GM18499 (cell line): ENCODE data around the gene PSMD12.
"Not testable (repeated sequence)": the region's sequence is repeated elsewhere in the genome, so short reads cannot be mapped to it uniquely, and the experiment has no call there.

Experiments used
- ATAC-seq: cut with Tn5 transposase; IDR thresholded peaks from one replicate; pipeline ENCODE4 v1.9.1; 2021; ENCODE audit warnings: moderate number of reproducible peaks; ENCODE audit not compliant: insufficient read depth, unreplicated experiment

PSMD12 gene

GRCh38 chr17:67388986-67389385 lies 22.6 kb upstream of the PSMD12 start:
- ATAC-seq = no peak

- not testable (repeated sequence) for ATAC-seq
These were observed 22.2 kb upstream of the PSMD12 start for GRCh38 chr17:67388536-67388935.

- no peak for ATAC-seq
These were observed 20.7 kb upstream of the PSMD12 start for GRCh38 chr17:67386965-67387551.

- no peak for ATAC-seq
These were observed 19.0 kb upstream of the PSMD12 start for GRCh38 chr17:67385122-67385988.

GRCh38 chr17:67381929-67382257 lies 15.5 kb upstream of the PSMD12 start:
- no peak for ATAC-seq

- ATAC-seq = no peak
These were observed 12.9 kb upstream of the PSMD12 start for GRCh38 chr17:67379251-67379630.

GRCh38 chr17:67378454-67379250 lies 12.3 kb upstream of the PSMD12 start:
- ATAC-seq = no peak

- ATAC-seq = peak; percentile 9
These were observed 11.4 kb upstream of the PSMD12 start for GRCh38 chr17:67377488-67378453.

GRCh38 chr17:67376737-67377487 lies 10.5 kb upstream of the PSMD12 start, which contains the start of gene PITPNC1:
Gene PITPNC1, plus strand, starts transcription at chr17:67377281.
- ATAC-seq = peak; percentile 40

GRCh38 chr17:67376415-67376736 lies 10.0 kb upstream of the PSMD12 start:
- ATAC-seq = no peak

GRCh38 chr17:67375716-67376115 lies 9.3 kb upstream of the PSMD12 start:
- no peak for ATAC-seq

- ATAC-seq = no peak
These were observed 8.7 kb upstream of the PSMD12 start for GRCh38 chr17:67375054-67375427.

GRCh38 chr17:67374329-67375053 lies 8.1 kb upstream of the PSMD12 start:
- ATAC-seq = no peak

GRCh38 chr17:67372751-67373150 lies 6.4 kb upstream of the PSMD12 start:
- ATAC-seq = no peak

- no peak for ATAC-seq
These were observed 3.3 kb upstream of the PSMD12 start for GRCh38 chr17:67369676-67370075.

GRCh38 chr17:67365738-67366192 lies 612 bp downstream of the PSMD12 start:
- ATAC-seq = no peak

GRCh38 chr17:67364847-67365737 lies 1.3 kb downstream of the PSMD12 start:
- no peak for ATAC-seq

GRCh38 chr17:67362173-67362572 lies 4.2 kb downstream of the PSMD12 start:
- no peak for ATAC-seq
